ENCODE measurements around the gene DYRK1A.

The DYRK1A gene

DNA sequence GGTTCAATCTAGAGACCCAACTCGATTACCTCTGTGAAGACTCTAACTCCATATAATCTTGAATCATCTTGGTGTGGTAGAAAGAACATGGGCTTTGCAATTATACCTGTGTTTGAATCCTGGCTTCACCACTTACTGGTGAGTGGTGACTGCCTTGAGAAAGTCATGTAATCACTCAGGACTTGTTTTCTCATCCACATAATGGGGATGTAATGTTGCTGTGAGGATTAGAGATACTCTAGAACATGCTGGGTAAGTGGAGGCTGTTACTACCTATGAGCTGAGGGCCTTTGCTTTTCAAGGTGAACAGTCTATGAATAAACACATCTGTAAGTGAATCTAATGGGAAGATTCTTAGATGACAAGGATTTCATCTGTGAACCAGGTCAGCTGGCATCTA lies 2.6 kb upstream of the DYRK1A start:
- Histone ChIP-seq H3K27me3 (ENCODE audit: low read length) (no peaks in the 10 kb centered on the region), H3K79me2 (ENCODE audit: insufficient read depth, low read length) (peaks cover 17% of the 10 kb centered on the region), H4K20me1 (ENCODE audit: low read depth, low read length) (peaks cover 6% of the 10 kb centered on the region), H3F3A (ENCODE audit: insufficient read depth) (peaks cover 8% of the 10 kb centered on the region), H3K36me3 (ENCODE audit: low read length) (no peaks in the 10 kb centered on the region), H3K9me2 (replicated peaks; ENCODE audit: insufficient read depth, low read length) (no peaks in the 10 kb centered on the region), H3K9me3 (ENCODE audit: insufficient read depth, low read length) (no peaks in the 10 kb centered on the region), H3K4me2 (ENCODE audit: low read depth, low read length, poor library complexity, severe bottlenecking) (no peak overlapping the region), H3K4me3 (ENCODE audit: insufficient read depth, low read length, poor library complexity, severe bottlenecking) (no peak overlapping the region), H2AFZ (ENCODE audit: low read depth, low read length, severe bottlenecking) (no peak overlapping the region), H3K9ac (ENCODE audit: low read length) (no peak overlapping the region), H3K27ac (ENCODE audit: low read depth, low read length) (no peak overlapping the region)
- TF ChIP-seq EZH2phosphoT487 (conservative IDR thresholded peaks at IDR 0.05; ENCODE audit: low read length) (no peak), CTCF (IDR thresholded peaks at IDR 0.05; ENCODE audit: insufficient read depth, low read length, poor library complexity, severe bottlenecking) (no peak)

DNA sequence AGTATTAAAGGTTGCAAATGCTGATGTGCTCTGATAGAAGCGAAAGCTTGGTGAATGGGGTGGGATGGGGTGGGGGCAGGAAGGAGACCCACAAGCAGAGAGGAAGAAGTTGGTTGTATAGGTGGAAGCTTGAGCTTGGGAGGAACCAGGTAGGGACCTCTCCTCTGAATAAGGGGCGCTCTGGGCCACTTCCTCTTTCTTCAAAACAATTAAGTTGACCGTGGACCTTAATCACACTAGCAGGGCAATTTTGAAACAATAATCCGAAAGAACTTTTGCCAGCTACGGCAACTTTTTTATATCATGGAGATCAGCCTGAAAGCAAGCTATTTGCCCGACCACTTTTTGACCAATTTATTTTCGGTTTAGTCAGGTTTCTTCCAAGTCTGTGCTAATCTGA lies 1.9 kb upstream of the DYRK1A start:
- peak overlapping the region; percentile 75 for H3K9ac ChIP-seq (ENCODE audit: low read length)
- no peak overlapping the region for H2AFZ ChIP-seq (ENCODE audit: low read depth, low read length, severe bottlenecking)
- peaks cover 25% of the 10 kb centered on the region for H3K79me2 ChIP-seq (ENCODE audit: insufficient read depth, low read length)

GRCh38 chr21:37365517-37366481 lies 774 bp upstream of the DYRK1A start:
- Histone ChIP-seq H3K4me2 (ENCODE audit: low read depth, low read length, poor library complexity, severe bottlenecking) (peak overlapping the region; percentile 59), H3K9me2 (replicated peaks; ENCODE audit: insufficient read depth, low read length) (no peaks in the 10 kb centered on the region), H3K9ac (ENCODE audit: low read length) (peak overlapping the region; percentile 97), H3F3A (ENCODE audit: insufficient read depth) (peaks cover 11% of the 10 kb centered on the region), H3K36me3 (ENCODE audit: low read length) (no peaks in the 10 kb centered on the region), H3K79me2 (ENCODE audit: insufficient read depth, low read length) (peaks cover 36% of the 10 kb centered on the region), H2AFZ (ENCODE audit: low read depth, low read length, severe bottlenecking) (peak overlapping the region; percentile 65), H4K20me1 (ENCODE audit: low read depth, low read length) (peaks cover 25% of the 10 kb centered on the region), H3K27me3 (ENCODE audit: low read length) (no peaks in the 10 kb centered on the region), H3K27ac (ENCODE audit: low read depth, low read length) (peak overlapping the region; percentile 92), H3K9me3 (ENCODE audit: insufficient read depth, low read length) (no peaks in the 10 kb centered on the region), H3K4me3 (ENCODE audit: insufficient read depth, low read length, poor library complexity, severe bottlenecking) (peak overlapping the region; percentile 68)
- TF ChIP-seq EZH2phosphoT487 (conservative IDR thresholded peaks at IDR 0.05; ENCODE audit: low read length) (no peak), CTCF (IDR thresholded peaks at IDR 0.05; ENCODE audit: insufficient read depth, low read length, poor library complexity, severe bottlenecking) (no peak)

More for the DNA sequence above, 1.9 kb upstream of the DYRK1A start:
- no peaks in the 10 kb centered on the region for H3K27me3 ChIP-seq (ENCODE audit: low read length)
- peak overlapping the region; percentile 59 for H3K4me2 ChIP-seq (ENCODE audit: low read depth, low read length, poor library complexity, severe bottlenecking)
- no peak for TF ChIP-seq EZH2phosphoT487 (conservative IDR thresholded peaks at IDR 0.05; ENCODE audit: low read length)
- no peak for TF ChIP-seq CTCF (IDR thresholded peaks at IDR 0.05; ENCODE audit: insufficient read depth, low read length, poor library complexity, severe bottlenecking)
- no peaks in the 10 kb centered on the region for H3K9me2 ChIP-seq (replicated peaks; ENCODE audit: insufficient read depth, low read length)
- no peaks in the 10 kb centered on the region for H3K36me3 ChIP-seq (ENCODE audit: low read length)
- H3K27ac ChIP-seq (ENCODE audit: low read depth, low read length): no peak overlapping the region
- peaks cover 11% of the 10 kb centered on the region for H3F3A ChIP-seq (ENCODE audit: insufficient read depth)
- H3K4me3 ChIP-seq (ENCODE audit: insufficient read depth, low read length, poor library complexity, severe bottlenecking): no peak overlapping the region
- H4K20me1 ChIP-seq (ENCODE audit: low read depth, low read length): peaks cover 14% of the 10 kb centered on the region
- H3K9me3 ChIP-seq (ENCODE audit: insufficient read depth, low read length): no peaks in the 10 kb centered on the region
